ENCODE measurements around the gene FSIP1.

Gene FSIP1

GRCh38 chr15:39714251-39714650 is 68.4 kb downstream of the FSIP1 start:
- DNase-seq, result no peak

GRCh38 chr15:39713846-39714245 is 68.8 kb downstream of the FSIP1 start:
- no peak for DNase-seq

GRCh38 chr15:39710681-39711080 is 72.0 kb downstream of the FSIP1 start:
- DNase-seq, result no peak

GRCh38 chr15:39709941-39710340 is 72.7 kb downstream of the FSIP1 start:
- no peak for DNase-seq

- no peak for DNase-seq
These were observed 76.4 kb downstream of the FSIP1 start for GRCh38 chr15:39706206-39706605.

GRCh38 chr15:39704689-39705088 is 78.0 kb downstream of the FSIP1 start:
- no peak for DNase-seq

GRCh38 chr15:39704235-39704634 is 78.4 kb downstream of the FSIP1 start:
- DNase-seq, result no peak

GRCh38 chr15:39701988-39702387 is 80.7 kb downstream of the FSIP1 start:
- DNase-seq, result no peak

GRCh38 chr15:39700375-39700700 is 82.3 kb downstream of the FSIP1 start:
- DNase-seq, result no peak

GRCh38 chr15:39699516-39700374 is 82.9 kb downstream of the FSIP1 start:
- no peak for DNase-seq

- no peak for DNase-seq
These were observed 83.9 kb downstream of the FSIP1 start for GRCh38 chr15:39698444-39699390.

- no peak for DNase-seq
These were observed 85.1 kb downstream of the FSIP1 start for GRCh38 chr15:39697509-39697908.

- DNase-seq, result no peak
These were observed 86.8 kb downstream of the FSIP1 start for GRCh38 chr15:39695793-39696192.

- no peak for DNase-seq
These were observed 90.0 kb downstream of the FSIP1 start for GRCh38 chr15:39692356-39693327.

- no peak for DNase-seq
These were observed 91.6 kb downstream of the FSIP1 start for GRCh38 chr15:39690881-39691634.

- no peak for DNase-seq
These were observed 94.7 kb downstream of the FSIP1 start for GRCh38 chr15:39687965-39688364.

GRCh38 chr15:39685999-39686613 is 96.5 kb downstream of the FSIP1 start:
- DNase-seq, result peak; percentile 6 to 48

- no peak for DNase-seq
These were observed 97.3 kb downstream of the FSIP1 start for GRCh38 chr15:39685367-39685766.

GRCh38 chr15:39684233-39684632 is 98.4 kb downstream of the FSIP1 start:
- DNase-seq, result no peak

- no peak for DNase-seq
These were observed 100.3 kb downstream of the FSIP1 start for GRCh38 chr15:39682366-39682765.

- DNase-seq, result no peak
These were observed 101.8 kb downstream of the FSIP1 start for GRCh38 chr15:39680868-39681267.

Data from CD4-positive, alpha-beta T cell treated with Interleukin-1 beta for 1 hour (primary cell).